Measurements from ENCODE around the gene STX18. TPM values are rescaled to one million over a fixed set of nuclear protein-coding genes. Genes with fewer than 3 reads are reported as not detected.

The STX18 gene
- total RNA-seq, 1 experiment from 2014 or later, result 20.9 TPM

DNA sequence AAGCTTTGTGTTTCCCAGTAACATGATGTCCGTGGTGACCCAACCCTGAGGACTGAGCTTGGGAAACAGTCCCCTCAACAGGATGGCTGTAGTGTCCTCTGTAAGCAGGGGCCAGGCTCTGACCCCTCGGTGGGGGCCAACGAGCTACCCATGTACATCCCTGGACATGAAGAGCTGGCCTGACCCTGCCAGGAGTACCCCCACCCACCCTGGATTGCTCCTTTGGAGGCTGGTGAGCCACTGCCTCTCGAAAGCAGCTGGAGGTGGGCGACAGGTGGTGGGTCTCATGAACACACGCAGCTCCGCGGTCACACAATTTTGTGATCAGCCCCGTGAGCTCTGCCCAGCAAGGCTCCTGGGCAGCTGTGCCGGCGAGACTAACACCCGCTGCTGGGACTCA is 121.4 kb downstream of the STX18 start:
- no peak overlapping the region for H2BK120ac ChIP-seq (ENCODE audit: low read depth, low read length, poor library complexity, severe bottlenecking)
- H3K4me2 ChIP-seq (ENCODE audit: insufficient read depth, insufficient read length, low read length), result no peak overlapping the region
- H3K27me3 Mint-ChIP-seq (ENCODE audit: low read depth), result no peaks in the 10 kb centered on the region
- no peak overlapping the region for H3K27ac Mint-ChIP-seq
- WGBS (ENCODE audit: extremely low coverage, insufficient read length, low lambda C conversion rate), result no CpG with 5 or more reads among the region's 12 CpGs
- no peak for DNase-seq
- TF ChIP-seq, protein P1, sequence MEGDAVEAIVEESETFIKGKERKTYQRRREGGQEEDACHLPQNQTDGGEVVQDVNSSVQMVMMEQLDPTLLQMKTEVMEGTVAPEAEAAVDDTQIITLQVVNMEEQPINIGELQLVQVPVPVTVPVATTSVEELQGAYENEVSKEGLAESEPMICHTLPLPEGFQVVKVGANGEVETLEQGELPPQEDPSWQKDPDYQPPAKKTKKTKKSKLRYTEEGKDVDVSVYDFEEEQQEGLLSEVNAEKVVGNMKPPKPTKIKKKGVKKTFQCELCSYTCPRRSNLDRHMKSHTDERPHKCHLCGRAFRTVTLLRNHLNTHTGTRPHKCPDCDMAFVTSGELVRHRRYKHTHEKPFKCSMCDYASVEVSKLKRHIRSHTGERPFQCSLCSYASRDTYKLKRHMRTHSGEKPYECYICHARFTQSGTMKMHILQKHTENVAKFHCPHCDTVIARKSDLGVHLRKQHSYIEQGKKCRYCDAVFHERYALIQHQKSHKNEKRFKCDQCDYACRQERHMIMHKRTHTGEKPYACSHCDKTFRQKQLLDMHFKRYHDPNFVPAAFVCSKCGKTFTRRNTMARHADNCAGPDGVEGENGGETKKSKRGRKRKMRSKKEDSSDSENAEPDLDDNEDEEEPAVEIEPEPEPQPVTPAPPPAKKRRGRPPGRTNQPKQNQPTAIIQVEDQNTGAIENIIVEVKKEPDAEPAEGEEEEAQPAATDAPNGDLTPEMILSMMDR (conservative IDR thresholded peaks at IDR 0.05), result no peak
- no peaks in the 10 kb centered on the region for H3K9me3 ChIP-seq (ENCODE audit: control insufficient read depth, low read depth, low read length)
- no peaks in the 10 kb centered on the region for H3K23me2 ChIP-seq (ENCODE audit: insufficient read length, low read depth, low read length, poor library complexity, severe bottlenecking)
- H3K18ac ChIP-seq (ENCODE audit: insufficient read length, low read depth, low read length), result no peak overlapping the region
- H4K20me1 ChIP-seq (ENCODE audit: control insufficient read depth, insufficient read depth, insufficient read length), result peaks cover 2% of the 10 kb centered on the region
- H2BK5ac ChIP-seq (ENCODE audit: insufficient read length, low read length), result no peak overlapping the region
- H4K5ac ChIP-seq (ENCODE audit: insufficient read length, low read depth, low read length), result no peak overlapping the region
- H2AK5ac ChIP-seq (ENCODE audit: insufficient read length, low read length), result no peak overlapping the region
- H3K27me3 ChIP-seq (ENCODE audit: insufficient read depth, low read length), result no peaks in the 10 kb centered on the region
- no peak overlapping the region for H3K4ac ChIP-seq (ENCODE audit: low read depth, low read length)
- peaks cover 18% of the 10 kb centered on the region; the same call in 1 of the 2 replicates for H3K4me1 ChIP-seq (ENCODE audit: insufficient read depth, low read length)
- H2AFZ ChIP-seq (ENCODE audit: low read length), result no peak overlapping the region
- H3T11ph ChIP-seq (ENCODE audit: low read length), result no peak overlapping the region
- no peak overlapping the region for H3K23ac ChIP-seq (ENCODE audit: insufficient read length, low read depth, low read length)
- H4K8ac ChIP-seq (replicated peaks; ENCODE audit: insufficient read length, low read depth, low read length), result no peak overlapping the region
- no peak overlapping the region for H2BK12ac ChIP-seq (ENCODE audit: insufficient read length, low read depth, low read length)
- H3K9ac ChIP-seq (ENCODE audit: extremely low read depth, insufficient read length, low read length), result no peak overlapping the region
- H2BK15ac ChIP-seq (ENCODE audit: low read depth, low read length), result no peak overlapping the region
- peaks cover 23 to 25% of the 10 kb centered on the region in 2 experiments for H3K4me1 Mint-ChIP-seq
- H2BK20ac ChIP-seq (ENCODE audit: low read depth, low read length, poor library complexity, severe bottlenecking), result no peak overlapping the region
- H3K9me3 Mint-ChIP-seq, result no peaks in the 10 kb centered on the region; a peak in 1 of 5 replicates
- no peak overlapping the region for H3K4me3 Mint-ChIP-seq
- H3K27ac ChIP-seq (ENCODE audit: insufficient read length, low read depth, low read length), result no peak overlapping the region
- no peak overlapping the region for H3K56ac ChIP-seq (ENCODE audit: insufficient read length, low read depth, low read length)
- no peaks in the 10 kb centered on the region for H3K79me1 ChIP-seq (ENCODE audit: insufficient read depth, low read depth, low read length, poor library complexity, severe bottlenecking)
- no peak overlapping the region for H4K91ac ChIP-seq (ENCODE audit: insufficient read length, low read depth, low read length)
- no peaks in the 10 kb centered on the region for H3K79me2 ChIP-seq (ENCODE audit: insufficient read depth, low read length)
- no peak overlapping the region for H3K14ac ChIP-seq (ENCODE audit: insufficient read depth, low read length)
- peaks cover 15 to 39% (median 35%) of the 10 kb centered on the region in 3 experiments for H3K36me3 Mint-ChIP-seq (ENCODE audit: insufficient read depth in 1 of 3, low read depth in 3 of 3)
